ENCODE data around the gene ATG7. TPM values are rescaled to one million over a fixed set of nuclear protein-coding genes. Genes with fewer than 3 reads are reported as not detected.
"Not testable (repeated sequence)": the region's sequence is repeated elsewhere in the genome, so short reads cannot be mapped to it uniquely, and the experiment has no call there.

ATG7 gene
- total RNA-seq, 1 donor from 2014 or later: 41.9 TPM

DNA sequence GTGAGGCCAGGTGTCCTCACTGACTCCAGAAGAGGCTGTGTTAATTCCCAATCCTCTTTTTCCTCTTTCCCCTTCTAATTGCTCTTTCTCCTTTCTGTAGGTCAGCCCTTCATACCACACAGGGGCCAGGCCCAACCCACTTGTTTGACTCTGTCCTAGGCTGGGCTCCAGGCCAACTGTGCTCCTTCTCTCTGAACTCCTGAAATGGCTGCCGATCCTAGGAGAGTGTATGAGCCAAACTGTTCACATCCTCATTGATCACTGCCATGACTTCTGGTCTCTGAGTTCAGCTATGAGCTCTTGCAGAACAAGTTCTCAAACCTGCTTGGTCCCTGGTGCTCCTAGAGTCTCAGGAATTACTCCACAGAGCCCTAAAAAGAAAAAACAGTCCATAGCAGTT lies 226.4 kb downstream of the ATG7 start:
- intact Hi-C loops (cut with micrococcal nuclease): no loop called here

DNA sequence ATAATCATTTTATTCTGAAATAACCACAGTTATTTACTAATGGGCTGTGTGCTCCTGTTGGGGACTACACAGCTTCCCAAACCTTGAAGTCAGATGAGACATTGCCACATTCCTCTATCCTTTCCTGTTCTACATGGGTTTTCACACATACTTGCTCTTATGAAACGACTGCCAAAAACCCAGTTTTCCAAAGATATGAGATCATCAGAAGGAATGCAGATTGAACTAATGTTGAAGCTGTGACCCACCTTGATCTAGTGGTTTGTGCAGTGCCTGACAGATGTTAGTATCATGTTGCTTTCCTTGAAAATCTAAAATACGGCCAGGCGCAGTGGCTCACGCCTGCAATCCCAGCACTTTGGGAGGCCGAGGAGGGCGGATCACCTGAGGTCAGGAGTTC lies 226.9 kb downstream of the ATG7 start:
- intact Hi-C loops (cut with micrococcal nuclease): no loop called here

DNA sequence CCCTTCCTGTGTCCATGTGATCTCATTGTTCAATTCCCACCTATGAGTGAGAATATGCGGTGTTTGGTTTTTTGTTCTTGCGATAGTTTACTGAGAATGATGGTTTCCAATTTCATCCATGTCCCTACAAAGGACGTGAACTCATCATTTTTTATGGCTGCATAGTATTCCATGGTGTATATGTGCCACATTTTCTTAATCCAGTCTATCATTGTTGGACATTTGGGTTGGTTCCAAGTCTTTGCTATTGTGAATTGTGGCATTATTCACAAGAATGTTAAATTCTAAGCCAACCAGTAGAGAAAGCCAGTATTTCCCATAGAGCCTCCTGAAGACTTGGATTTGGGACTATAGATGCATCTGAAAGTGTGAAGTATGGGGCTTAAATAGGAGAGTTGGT lies 230.2 kb downstream of the ATG7 start:
- intact Hi-C loops (cut with micrococcal nuclease): not testable (repeated sequence)

DNA sequence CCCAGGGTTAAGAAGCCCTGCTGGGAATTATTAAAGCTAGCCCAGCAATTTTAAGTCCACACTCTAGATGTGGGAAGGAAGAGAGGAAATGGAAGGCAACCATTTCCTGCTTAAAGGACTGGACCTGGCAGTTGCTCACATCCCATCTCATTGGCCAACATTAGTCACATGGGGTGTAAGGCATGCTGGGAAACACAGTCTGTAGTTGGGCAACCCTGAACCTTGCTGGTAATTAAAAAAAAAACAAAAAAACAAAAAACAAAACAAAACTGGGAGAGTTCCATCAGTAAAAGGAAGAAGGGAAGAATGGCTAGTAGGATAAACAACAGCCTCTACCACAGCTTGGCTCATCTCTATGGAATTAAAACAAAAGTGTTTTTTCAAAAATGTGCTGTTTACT lies 235.5 kb downstream of the ATG7 start:
- intact Hi-C loops (cut with micrococcal nuclease): no loop called here

DNA sequence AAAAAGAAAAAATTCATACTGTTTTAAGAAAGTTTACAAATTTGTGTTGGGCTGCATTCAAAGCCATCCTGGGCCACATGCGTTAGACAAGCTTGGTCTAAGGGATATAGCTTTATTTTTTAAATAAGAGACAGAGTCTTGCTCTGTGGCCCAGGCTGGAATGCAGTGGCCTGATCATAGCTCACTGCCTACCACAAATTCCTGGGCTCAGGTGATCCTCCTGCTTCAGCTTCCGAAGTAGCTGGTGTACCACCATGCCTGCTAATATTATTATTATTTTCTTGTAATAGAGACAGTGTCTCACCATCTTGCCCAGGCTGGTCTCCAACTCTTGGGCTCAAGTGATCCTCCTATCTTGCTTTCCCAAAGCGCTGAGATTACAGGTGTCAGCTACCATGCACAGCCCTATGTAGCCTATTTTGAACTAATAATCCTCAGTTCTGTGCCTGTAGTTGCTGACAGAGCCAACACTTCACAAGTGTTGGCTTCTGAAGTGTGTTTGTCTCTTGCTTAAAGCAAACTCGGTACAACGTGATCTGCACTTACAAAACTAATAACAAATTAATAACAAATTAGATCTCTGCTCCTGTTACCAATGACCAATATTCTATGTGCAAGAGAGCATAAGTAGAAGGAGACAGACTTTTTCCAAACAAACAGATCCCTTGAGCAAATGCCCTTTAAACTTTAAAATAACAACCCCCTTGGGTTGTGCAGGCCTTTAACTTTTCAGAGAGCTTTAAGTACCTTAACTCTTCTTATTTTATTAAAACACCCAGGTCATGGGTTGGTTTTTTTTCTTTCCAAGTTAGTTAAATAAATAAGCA lies 236.4 kb downstream of the ATG7 start:
- intact Hi-C loops (cut with micrococcal nuclease): no loop called here

DNA sequence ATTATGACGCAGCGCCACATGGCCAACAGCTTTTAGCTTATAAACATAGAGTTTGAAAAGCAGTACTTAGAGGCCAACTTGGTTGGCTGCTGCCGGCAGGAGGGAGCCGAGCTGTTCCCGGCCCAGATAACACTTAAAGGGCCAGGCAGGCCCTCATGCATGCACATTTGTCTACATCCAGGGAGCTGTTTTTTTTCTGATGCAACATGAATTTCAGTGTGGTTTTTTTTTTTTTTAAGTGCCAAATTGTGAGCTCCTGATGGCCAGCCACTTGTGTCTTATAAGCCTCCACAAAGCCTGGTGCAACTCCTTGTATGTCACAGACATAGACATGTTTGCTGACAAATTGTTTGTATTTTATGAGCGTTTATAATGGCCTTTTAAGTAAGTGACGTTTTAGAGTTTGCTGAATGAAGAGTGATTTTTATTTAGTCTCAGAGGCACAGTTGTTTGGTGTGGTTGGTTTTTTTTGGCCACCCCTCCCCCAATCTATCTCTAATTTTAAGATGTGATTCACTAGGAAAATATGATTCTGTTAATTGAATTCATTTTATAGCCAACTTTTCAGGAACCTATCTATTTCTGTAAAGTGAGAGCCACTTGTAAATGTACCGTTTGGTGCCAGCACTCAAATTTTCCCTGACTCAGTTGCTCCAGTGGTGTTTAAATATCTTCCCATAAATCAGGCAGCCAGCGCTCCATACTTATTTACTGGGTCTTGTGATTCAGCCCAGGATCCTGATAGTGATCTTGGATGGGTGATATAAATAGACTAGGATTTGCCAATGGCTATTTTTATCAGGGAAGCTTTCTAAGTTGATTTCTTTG lies 237.2 kb downstream of the ATG7 start:
- intact Hi-C loops (cut with micrococcal nuclease): no loop called here

DNA sequence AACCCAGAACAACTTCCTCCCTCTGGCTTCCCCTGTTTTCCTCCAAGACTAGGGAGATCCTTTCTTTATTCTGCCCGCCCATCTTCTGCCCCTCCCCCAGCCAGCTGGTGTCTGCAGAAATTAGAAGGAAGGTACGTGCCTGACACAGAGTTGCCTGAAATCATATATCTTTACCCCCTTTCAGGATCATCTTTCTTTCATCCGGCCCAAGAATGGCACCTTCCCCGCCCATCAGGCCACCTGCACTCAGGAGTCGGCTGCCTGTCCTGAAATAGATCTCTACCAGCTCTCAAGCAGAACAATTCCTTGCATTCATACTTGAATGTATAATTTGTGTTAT lies 237.8 kb downstream of the ATG7 start:
- intact Hi-C loops (cut with micrococcal nuclease): no loop called here

DNA sequence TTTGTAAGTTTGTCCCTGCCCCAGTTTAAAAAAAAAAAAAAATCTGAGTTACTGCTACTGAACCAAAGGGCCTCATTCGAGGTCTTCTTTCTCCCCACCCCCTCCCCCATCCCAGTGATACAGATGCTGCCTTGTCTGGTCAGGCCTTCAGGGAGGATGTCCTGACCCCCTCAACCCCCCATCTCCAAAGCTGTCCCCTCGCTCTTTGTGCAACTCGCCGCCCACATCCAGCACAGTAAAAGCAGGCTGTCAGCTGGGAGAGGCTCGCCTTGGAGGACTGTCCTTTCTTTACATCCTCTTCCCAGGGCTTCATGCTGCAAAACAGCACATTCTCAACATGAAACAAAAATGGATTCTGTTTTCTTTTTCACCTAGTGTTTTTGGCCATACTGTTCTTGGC lies 238.2 kb downstream of the ATG7 start:
- intact Hi-C loops (cut with micrococcal nuclease): no loop called here

DNA sequence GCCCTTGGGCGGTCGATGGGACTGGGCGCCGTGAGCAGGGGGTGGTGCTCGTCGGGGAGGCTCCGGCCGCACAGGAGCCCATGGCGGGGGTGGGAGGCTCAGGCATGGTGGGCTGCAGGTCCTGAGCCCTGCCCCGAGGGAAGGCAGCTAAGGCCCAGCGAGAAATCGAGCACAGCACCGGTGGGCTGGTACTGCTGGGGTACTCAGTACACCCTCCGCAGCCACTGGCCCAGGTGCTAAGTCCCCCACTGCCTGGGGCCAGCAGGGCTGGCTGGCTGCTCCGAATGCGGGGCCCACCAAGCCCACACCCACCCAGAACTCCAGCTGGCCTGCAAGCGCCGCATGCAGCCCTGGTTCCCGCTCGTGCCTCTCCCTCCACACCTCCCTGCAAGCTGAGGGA lies 239.4 kb downstream of the ATG7 start:
- intact Hi-C loops (cut with micrococcal nuclease): not testable (repeated sequence)

DNA sequence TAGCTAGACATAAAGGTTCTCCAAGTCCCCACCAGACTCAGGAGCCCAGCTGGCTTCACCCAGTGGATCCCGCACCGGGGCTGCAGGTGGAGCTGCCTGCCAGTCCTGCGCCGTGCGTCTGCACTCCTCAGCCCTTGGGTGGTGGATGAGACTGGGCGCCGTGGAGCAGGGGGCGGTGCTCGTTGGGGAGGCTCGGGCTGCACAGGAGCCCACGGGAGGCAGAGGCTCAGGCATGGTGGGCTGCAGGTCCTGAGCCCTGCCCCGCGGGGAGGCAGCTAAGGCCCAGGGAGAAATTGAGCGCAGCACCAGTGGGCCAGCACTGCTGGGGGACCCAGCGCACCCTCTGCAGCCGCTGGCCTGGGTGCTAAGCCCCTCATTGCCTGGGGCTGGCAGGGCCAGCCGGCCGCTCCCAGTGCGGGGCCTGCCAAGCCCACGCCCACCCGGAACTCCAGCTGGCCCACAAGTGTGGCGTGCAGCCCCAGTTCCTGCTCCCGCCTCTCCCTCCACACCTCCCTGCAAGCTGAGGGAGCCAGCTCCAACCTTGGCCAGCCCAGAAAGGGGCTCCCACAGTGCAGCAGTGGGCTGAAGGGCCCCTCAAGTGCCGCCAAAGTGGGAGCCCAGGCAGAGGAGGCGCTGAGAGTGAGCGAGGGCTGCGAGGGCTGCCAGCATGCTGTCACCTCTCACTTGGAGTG lies 241.1 kb downstream of the ATG7 start:
- intact Hi-C loops (cut with micrococcal nuclease): not testable (repeated sequence)

DNA sequence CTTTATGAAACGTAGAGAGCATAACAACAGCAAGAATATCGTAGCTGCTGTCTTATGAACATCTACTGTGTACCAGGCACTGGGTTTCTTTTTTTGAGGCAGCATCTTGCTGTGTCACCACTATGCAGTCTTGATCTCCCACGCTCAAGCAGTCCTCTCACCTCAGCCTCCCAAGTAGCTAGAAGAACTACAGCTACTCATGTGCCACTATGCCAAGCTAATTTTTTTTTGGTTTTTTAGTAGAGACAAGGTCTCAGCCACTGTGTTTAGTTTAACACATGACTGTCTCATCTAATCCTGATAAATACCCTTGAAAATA lies 241.6 kb downstream of the ATG7 start:
- intact Hi-C loops (cut with micrococcal nuclease): no loop called here

DNA sequence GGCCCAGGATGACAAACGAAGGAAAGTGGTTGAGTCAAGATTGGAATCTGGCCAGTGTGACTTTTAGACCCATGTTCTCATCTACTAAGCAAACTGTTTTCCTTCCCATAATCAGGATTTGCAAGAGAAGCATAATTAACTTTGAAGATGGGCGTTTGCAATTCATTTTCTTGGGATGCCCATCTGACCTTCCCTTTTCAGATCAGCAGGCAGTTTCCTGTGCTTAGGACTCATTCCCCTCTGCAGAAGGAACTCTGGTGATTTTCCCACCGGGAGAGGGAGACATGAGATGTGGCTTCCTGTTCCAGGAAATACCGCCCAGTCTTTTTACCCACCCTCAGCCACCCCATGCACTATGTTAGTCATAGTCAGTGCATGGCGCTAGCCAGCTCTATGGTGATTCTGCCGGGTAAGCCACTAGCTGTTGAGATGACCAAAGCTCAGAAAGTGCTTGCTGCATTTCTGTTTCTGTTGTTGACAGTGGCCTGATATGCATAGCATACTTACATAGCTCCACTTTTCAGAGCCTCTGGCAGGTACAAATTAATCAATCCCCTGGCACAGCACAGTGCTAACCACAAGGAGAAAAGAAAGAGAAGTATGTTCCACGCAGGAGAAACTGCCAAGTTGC lies 242.1 kb downstream of the ATG7 start:
- intact Hi-C loops (cut with micrococcal nuclease): no loop called here

DNA sequence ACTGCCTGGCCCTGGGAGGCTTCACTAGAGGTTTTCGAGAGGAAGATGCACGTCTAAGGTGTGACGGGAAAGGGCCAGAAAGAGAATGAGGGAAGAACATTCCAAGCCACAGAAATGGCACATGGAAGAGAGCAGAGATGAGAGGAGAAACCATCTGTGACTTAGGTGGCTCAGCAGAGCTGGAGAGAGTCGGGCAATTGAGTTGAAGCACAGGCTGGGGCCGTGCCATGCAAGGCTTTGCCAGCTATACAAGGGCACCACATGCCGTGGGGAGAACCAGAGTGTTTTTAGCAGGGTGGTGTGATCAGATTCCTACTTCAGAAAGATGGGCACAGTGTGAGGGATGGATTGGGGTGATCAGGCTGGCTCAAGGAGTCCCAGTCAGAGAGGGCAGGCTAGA lies 245.4 kb downstream of the ATG7 start:
- intact Hi-C loops (cut with micrococcal nuclease): no loop called here

DNA sequence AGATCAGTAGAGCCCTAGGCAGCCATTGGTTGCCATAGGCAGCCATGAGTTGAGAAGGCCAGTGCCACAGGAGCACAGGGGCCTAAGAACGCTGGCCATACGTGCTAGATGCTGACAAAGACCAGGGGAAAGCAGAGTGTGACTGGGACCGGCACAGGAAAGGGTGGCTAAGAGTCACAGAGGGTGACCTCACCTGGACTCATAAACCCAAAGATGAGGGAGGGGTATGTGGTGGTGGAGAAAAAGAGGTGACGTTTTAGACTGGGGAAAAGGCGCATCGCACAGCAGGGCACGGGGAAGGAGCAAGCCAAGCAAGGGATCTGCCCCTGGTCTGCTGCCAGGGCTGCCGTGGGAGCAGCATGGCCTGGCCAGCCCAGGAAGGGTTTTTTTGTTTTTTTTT lies 249.0 kb downstream of the ATG7 start:
- intact Hi-C loops (cut with micrococcal nuclease): no loop called here

DNA sequence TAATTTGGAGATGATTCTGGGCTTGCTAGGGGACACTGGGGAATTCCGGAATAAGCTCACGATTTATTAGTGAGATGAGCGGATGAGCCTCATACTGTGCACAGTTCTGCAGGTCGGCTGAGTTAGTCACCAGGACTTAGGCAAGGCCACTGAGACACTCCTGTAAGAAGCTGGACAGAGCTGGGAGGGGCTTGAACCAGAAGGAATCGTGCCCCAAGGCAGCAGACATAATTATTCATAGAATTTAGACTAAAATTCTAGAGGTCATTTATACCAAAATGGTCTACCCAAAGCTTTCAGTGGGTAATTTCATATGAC lies 250.2 kb downstream of the ATG7 start:
- intact Hi-C loops (cut with micrococcal nuclease): no loop called here

DNA sequence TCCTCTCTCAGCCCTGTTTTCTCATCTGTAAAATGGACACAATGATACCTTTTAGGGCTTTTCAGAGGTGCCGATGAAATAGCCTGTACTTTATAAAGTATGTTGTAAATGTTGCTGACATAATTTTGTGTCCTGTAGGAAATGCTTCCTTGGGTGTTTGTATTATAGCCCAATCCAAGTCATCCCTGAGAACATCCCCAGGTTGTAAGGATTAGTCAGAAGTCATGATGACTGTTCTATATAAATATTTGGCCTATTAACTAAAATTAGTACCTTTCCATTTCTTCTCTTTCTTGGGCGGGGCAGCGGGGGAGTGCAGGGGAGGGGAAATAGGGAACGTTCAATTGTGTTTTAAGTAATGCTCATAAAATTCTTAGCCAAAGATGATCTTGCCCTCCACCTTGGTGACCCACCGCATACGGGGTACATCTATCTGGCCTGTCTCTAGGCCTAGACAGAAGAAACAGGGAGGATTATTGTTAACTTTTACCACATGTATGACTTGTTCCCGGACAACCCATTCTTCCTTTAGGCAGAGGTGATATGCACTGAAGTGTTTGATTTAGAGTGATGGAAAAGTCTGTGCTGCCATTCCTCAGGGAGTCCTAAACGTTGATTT lies 250.9 kb downstream of the ATG7 start:
- intact Hi-C loops (cut with micrococcal nuclease): no loop called here

DNA sequence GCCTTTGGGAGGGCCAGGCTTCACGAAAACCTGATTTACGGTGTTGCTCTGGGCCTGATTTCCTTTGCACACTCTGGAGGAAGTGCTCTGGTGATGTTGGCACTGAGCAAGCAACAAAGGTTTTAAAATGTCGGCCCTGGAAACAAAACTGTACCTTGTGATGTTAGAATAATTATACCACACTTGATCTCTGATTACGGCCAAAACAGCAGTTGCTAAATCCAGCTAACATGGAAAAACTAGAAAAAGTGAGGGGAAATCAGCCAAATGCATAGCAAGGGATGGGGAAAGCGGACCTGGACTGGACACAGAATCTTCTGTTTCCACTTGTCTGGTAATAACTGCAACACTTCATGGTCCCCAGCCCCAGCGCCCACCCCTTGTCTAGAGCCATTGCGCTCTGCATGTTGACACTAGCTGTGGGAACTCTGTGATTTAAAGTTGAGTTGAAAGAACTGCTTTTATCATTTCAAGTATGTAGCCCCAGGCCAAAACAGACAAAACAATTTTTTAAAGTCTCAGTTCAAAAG lies 251.4 kb downstream of the ATG7 start:
- intact Hi-C loops (cut with micrococcal nuclease): no loop called here

DNA sequence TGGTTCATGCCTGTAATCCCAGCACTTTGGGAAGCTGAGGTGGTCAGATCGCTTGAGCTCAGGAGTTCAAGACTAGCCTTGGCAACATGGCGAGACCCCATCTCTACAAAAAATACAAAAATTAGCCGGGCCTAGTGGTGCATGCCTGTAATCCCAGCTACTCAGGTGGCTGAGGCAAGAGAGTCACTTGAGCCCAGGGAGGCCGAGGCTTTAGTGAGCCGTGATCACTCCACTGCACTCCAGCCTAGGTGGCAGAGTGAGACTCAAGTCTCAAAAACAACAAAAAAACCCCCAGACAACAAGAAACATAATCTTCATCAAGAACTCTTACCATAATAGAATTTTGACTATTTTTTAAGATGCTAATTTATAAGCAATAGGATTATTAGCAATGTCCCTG lies 253.9 kb downstream of the ATG7 start:
- intact Hi-C loops (cut with micrococcal nuclease): not testable (repeated sequence)

DNA sequence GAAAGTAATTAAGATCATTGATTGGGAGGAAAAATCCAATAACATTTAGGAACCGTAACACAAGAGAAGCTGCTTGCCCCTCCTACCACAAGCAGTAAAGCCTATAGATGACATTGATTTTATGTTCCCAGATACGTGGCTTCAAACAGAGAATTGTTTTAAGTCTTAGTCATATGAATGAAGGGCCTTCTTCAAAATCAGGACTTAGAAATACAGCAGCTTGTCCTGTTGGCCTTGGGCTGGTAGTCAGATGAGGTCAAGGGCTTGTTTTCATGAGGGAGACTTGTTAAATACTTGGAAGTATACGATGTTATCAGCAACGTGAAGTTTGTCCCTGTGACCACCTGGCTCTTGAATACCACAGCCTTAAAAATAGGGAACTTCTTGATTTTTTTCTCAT lies 257.1 kb downstream of the ATG7 start:
- intact Hi-C loops (cut with micrococcal nuclease): no loop called here

DNA sequence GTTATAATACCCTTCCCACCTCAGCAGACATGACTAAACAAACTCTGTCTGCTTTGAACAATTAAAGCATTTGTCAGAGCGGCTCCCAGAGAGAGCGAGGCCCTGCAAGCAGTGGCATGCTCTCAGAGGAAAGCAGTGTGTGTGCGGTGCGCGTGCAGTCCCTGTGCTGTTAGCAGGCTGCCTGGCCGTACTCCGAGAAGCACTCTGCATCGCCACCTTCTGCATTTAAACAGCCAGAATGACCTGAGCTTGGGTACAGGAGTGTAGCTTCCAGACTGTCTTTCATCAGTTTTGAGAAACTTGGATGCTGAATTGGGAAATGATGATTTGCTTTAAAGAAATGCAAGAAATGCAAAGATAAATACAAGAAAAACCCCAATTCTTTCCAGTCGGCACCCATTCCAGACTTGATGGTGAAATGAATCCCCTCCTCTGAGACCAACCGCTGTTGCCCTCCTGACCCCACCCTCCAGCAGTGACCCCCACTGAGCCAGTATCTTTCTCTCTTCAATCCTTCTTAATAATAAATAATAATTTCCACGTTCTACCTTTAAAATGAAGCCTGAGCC lies 258.0 kb downstream of the ATG7 start:
- intact Hi-C loops (cut with micrococcal nuclease): no loop called here

DNA sequence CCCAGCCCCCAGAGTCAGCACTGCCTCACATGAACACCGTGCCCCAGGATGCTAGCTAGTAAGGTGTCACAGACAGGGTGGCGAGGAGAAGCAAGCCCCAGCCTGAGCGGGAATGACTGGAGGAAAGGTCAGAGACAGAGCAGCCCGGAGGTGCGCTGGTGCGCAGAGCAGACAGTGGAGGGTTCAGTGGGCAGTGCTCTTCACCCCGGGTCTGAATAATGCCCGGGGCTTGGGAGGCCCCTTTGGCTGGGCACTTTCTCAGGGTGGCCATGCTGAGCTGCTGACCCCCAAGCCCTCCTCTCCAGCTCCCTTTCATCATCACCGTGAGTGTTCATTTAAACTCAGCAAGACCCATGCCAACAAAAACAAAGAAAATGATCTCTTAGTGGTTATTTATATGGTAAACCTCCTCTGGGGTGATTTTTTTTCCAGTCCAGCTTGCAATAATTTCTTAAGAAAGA lies 260.8 kb downstream of the ATG7 start:
- intact Hi-C loops (cut with micrococcal nuclease): no loop called here
